Measurements from ENCODE around the gene KRTAP4-16. TPM values are rescaled to one million over a fixed set of nuclear protein-coding genes. Genes with fewer than 3 reads are reported as not detected.
"Not testable (repeated sequence)": the region's sequence is repeated elsewhere in the genome, so short reads cannot be mapped to it uniquely, and the experiment has no call there.

The KRTAP4-16 gene
- polyA plus RNA-seq, 1 donor: not detected

GRCh38 chr17:41073676-41074075 is 28.3 kb downstream of the KRTAP4-16 start:
- no peak for DNase-seq

GRCh38 chr17:41071606-41072360 is 30.2 kb downstream of the KRTAP4-16 start:
- no peak for DNase-seq

DNA sequence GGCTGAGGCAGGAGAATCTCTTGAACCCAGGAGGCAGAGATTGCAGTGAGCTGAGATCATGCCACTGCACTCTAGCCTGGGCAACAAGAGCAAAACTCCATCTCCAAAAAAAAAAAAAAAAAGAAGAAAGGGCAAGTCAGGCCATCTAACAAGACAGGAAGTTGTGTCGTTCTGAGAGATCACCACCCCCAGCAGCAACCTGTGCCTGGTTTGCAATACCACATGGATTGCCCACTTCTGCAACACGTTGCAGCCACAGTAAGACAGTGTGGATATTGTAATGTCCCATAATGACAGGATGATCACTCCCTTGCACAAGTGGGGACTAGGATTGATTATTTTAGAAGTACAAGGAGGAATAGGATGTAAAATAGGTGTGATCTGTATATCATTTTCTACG is 33.0 kb downstream of the KRTAP4-16 start:
- DNase-seq: no peak

- no peak for DNase-seq
These were observed 34.7 kb downstream of the KRTAP4-16 start for GRCh38 chr17:41067281-41067680.

GRCh38 chr17:41065829-41066624 is 36.0 kb downstream of the KRTAP4-16 start, which contains the start of gene KRTAP2-4:
Gene KRTAP2-4, minus strand, starts transcription at chr17:41065879. Its CDS starts 34 bp downstream, at chr17:41065845.
- DNase-seq: no peak

DNA sequence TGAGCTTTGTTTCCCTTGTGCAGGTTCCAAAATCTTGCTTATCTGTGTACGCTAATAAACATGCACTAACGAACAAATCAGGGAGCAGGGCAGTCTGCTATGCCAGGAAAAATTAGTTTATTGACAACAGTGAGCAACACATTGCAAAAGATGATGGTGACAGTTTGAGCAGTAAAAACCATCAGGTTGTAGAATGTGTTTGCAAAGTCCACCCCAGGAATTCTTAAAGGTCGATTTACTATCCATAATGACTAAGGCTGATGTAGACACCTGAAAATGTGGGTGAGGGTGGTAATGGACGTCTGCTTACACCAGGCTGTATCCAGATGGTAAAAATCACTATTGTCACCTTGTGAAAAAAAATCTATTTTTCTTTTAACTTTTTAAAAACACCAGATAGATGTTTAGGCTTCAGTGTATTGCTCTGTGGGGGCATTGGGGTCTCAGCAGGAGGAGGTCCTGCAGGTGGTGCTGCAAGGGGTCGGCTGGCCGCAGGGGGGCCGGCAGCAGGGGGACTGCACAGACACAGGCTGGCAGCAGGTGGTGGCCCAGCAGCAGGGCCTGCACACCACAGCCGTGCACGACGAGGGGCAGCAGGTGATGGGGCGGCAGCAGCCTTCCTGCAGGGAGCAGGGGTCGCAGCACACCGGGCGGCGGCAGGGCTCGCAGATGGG is 36.9 kb downstream of the KRTAP4-16 start:
- DNase-seq: not testable (repeated sequence)

DNA sequence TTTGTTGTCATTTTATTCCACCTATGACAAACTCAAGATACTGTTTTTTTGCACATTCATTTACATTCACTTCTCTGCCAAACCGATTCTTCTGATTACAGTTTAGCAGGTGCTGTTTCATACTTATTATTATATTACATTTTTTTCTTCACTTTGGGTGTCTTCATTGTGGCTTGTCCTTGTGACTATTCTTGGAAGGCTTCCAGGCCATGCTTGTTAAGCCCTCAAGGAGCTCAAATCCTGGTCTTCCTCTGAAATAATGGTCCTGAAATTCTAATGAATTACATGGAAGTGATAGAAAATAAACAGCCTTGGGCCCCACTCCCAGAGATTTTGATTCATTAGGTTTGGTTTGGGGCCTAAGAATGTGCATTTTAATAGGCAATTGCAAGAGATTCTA is 37.7 kb downstream of the KRTAP4-16 start:
- DNase-seq: no peak

DNA sequence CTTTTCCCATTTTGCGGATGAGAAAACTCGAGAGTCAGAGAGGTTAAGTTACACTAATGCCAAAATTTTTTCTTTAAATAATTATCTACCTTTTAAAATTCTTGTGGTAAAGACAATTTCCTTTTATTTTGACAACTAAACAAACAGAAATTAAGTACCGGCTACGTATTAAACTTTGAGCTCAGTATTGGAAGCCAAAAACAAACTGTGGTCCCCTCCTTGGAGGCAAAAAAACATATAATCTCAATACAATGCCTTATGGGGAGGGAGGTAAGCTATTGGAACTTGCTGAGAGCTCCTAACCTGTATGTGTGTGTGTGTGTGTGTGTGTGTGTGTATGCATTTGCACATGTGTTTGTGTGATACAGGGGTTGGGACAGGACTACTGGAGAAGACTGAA is 38.6 kb downstream of the KRTAP4-16 start:
- DNase-seq: no peak

DNA sequence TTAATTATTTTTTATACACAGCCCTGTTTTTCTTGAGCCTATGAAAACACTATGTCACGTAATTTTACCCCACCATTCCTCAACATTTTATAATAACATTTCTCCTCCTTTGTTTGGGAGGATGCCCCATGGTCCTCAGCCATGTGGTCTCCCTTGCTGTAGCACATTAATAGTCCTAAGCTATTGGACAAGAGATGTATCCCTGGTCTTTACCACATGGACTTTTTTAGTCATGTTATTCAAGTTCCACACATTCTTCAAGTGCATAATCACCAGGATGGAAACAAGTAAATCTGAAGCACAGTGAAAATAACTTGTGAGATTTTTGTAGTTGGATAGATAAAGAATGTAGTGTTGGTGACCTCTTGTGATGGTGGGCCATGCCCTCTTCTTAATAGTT is 40.0 kb downstream of the KRTAP4-16 start:
- DNase-seq: no peak

GRCh38 chr17:41060052-41060604 is 41.9 kb downstream of the KRTAP4-16 start, which contains the start of gene KRTAP2-3:
Gene KRTAP2-3, minus strand, starts transcription at chr17:41060114. Its CDS starts 64 bp downstream, at chr17:41060050.
- no peak for DNase-seq

DNA sequence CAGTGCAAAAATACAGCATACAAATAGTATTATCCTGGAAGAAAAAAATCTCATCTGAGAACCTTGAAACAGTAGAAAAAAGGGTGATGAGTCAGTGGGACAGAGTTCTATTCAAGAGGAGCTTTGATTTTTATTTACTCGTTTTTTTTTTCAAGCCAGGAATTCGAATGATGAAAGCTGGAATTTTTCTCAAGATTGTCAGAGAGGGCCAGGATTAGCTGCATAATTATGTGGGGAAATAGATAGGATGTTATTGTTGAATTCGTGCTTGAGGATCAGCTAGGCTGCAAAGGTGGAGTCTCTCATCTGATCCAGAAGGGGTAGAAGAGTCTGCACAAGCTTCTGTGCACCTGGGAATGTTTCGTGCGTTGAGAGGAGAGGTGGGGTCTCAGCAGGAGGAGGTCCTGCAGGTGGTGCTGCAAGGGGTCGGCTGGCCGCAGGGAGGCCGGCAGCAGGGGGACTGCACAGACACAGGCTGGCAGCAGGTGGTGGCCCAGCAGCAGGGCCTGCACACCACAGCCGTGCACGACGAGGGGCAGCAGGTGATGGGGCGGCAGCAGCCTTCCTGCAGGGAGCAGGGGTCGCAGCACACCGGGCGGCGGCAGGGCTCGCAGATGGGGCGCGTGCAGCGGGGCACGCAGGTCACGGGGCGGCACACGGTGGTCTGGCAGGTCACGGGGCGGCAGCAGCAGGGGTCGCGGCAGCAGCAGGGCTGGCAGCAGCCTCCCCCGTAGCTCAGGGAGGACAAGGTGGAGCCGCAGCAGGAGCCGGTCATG is 42.5 kb downstream of the KRTAP4-16 start:
- DNase-seq: not testable (repeated sequence)

GRCh38 chr17:41058741-41059140 is 43.3 kb downstream of the KRTAP4-16 start:
- no peak for DNase-seq

DNA sequence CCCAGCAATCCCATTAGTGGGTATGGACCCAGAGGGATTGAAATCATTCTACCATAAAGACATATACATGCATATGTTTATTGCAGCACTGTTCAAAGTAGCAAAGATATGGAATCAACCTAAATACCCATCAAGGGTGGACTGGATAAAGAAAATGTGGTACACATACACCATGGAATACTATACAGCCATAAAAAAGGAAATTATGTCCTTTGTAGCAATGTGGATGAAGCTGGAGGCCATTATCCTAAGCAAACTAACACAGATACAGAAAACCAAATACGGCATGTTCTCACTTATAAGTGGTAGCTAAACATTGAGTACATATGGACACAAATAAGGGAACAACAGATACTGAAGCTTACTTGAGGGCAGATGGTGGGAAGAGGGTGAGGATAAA is 44.5 kb downstream of the KRTAP4-16 start:
- no peak for DNase-seq

DNA sequence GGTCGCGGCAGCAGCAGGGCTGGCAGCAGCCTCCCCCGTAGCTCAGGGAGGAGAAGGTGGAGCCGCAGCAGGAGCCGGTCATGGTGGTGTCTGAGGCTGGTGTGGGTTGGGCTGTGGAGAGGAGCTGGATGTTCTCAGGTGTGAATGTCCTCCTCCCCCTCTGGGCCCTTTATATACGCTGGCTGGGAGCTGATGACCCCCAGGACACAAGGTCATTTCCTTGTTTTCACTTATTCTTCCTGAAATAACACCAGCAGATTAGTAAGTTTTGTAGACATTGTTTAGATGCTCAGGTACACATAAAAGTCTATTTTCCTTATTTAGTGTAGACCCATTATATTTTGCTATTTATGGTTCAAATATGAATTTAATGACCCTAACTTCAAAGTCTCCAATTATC is 46.9 kb downstream of the KRTAP4-16 start, which contains the start of gene KRTAP2-2:
KRTAP2-2 (minus strand) TSS at position 101 of the 400 bp plus-strand sequence; CDS start at position 82, 19 bp downstream.
- not testable (repeated sequence) for DNase-seq

- not testable (repeated sequence) for DNase-seq
These were observed 47.5 kb downstream of the KRTAP4-16 start for GRCh38 chr17:41054556-41054955.

DNA sequence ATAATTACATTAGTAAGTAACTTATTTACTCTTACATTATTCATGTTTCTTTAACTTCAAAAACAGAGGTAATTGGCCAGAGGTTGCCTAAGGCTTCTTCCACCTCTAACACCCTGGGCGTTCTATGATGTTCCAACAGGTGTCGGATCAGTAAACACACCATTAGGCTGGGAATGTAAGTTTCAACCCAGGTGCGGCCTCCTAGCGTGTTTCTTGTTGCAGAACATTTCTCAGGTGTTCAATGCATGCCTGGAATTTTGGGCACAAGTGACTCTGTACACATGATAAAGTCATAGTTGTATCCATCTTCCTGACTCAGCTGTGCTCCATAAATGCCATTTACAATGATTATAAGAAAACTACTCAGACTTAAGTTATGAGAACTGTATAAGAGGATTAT is 48.0 kb downstream of the KRTAP4-16 start:
- no peak for DNase-seq

DNA sequence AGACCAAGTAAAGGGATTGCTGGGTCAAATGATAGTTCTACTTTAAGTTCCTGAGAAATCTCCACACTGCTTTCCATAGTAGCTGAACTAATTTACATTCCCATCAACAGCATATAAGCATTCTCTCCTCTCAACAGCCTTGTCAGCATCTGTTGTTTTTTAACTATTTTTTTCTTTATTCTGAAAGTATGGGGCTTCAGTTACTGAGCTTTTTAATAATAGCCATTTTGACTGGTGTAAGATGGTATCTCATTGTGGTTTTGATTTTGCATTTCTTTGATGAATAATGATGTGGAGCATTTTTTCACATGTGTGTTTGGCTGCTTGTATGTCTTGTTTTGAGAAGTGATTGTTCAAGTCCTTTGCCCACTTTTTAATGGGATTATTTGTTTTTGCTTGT is 49.4 kb downstream of the KRTAP4-16 start:
- no peak for DNase-seq
